PC-3 (cell line): Measurements from ENCODE around the gene SLC25A12. TPM values are rescaled to one million over a fixed set of nuclear protein-coding genes. Genes with fewer than 3 reads are reported as not detected.

Source experiments
- ATAC-seq: fragments of 200-7000 bp; cut with Tn5 transposase; 2 replicates; pipeline ENCODE4 v1.9.1; 2020; ENCODE audit warnings: mild to moderate bottlenecking, moderate library complexity
- BruUV-seq: library from RNA; stranded (reverse); fragments of 400-500 nt; replicated peaks from 2 replicates; lab custom pipeline; 2021; lab: Mats Ljungman, UMichigan
- CTCF ChIA-PET: fragments of 300-600 bp; sonication (Branson Sonifier 250); formaldehyde crosslinking; loops from one replicate; lab custom pipeline; 2022; ENCODE audit warnings: antibody characterized with exemption; lab: Charles Lee
- POLR2A ChIA-PET: fragments of 300-600 bp; sonication (Branson Sonifier 250); formaldehyde crosslinking; loops from one replicate; lab custom pipeline; 2022; ENCODE audit warnings: antibody characterized with exemption; ENCODE audit not compliant: unreplicated experiment; lab: Charles Lee
- DNase-seq: peaks from one replicate; pipeline ENCODE4 v3.0.0-alpha.2; 2015
- H2AFZ ChIP-seq: fragments of 300-600 bp; sonication (generic); 2 replicates; pipeline ENCODE4 v1.6.0; 2016; ENCODE audit warnings: antibody characterized with exemption, low read length
- H3F3A ChIP-seq: fragments of 300-600 bp; sonication (generic); one replicate; pipeline ENCODE4 v1.6.0; 2017; ENCODE audit warnings: antibody characterized with exemption, low read length, control low read depth, mild to moderate bottlenecking; ENCODE audit not compliant: unreplicated experiment
- H3K27ac ChIP-seq: fragments of 300-600 bp; sonication (generic); 2 replicates; pipeline ENCODE4 v1.5.1; 2016; ENCODE audit warnings: mild to moderate bottlenecking, low read length
- H3K27me3 ChIP-seq: fragments of 300-600 bp; sonication (generic); 2 replicates; pipeline ENCODE4 v1.6.1; 2016; ENCODE audit warnings: low read length, mixed read lengths
- H3K36me3 ChIP-seq: fragments of 300-600 bp; sonication (generic); 2 replicates; pipeline ENCODE4 v1.6.1; 2016; ENCODE audit warnings: low read depth, mixed run types, low read length, mixed read lengths
- H3K4me1 ChIP-seq: fragments of 300-600 bp; sonication (generic); 2 replicates; pipeline ENCODE4 v1.5.1; 2016; ENCODE audit warnings: low read length; ENCODE audit not compliant: insufficient read depth
- H3K4me2 ChIP-seq: fragments of 300-600 bp; sonication (generic); 2 replicates; pipeline ENCODE4 v1.6.0; 2016; ENCODE audit warnings: low read length
- H3K4me3 ChIP-seq: fragments of 300-600 bp; sonication (generic); 2 replicates; pipeline ENCODE4 v1.5.1; 2016; ENCODE audit warnings: mild to moderate bottlenecking, low read length, mixed read lengths
- H3K79me2 ChIP-seq: fragments of 300-600 bp; sonication (generic); 2 replicates; pipeline ENCODE4 v1.6.1; 2017; ENCODE audit warnings: low read length, mixed read lengths
- H3K9ac ChIP-seq: fragments of 300-600 bp; sonication (generic); 2 replicates; pipeline ENCODE4 v1.6.0; 2016; ENCODE audit warnings: mild to moderate bottlenecking, low read length
- H3K9me2 ChIP-seq: fragments of 300-600 bp; sonication (generic); replicated peaks from 2 replicates; pipeline ENCODE4 v1.6.1; 2016; ENCODE audit warnings: mixed run types, low read length, mixed read lengths
- H3K9me3 ChIP-seq: fragments of 300-600 bp; sonication (generic); 2 replicates; pipeline ENCODE4 v1.6.1; 2016; ENCODE audit warnings: low read length, mixed read lengths
- H4K20me1 ChIP-seq: fragments of 300-600 bp; sonication (generic); 2 replicates; pipeline ENCODE4 v1.6.1; 2016; ENCODE audit warnings: low read length, mixed read lengths
- CTCF ChIP-seq: fragments of 300-600 bp; sonication (generic); conservative IDR thresholded peaks from 2 replicates; pipeline ENCODE4 v1.5.1; 2017; ENCODE audit warnings: antibody characterized with exemption, low read depth, mild to moderate bottlenecking, low read length
- EZH2 ChIP-seq: fragments of 300-600 bp; sonication (generic); IDR thresholded peaks from one replicate; pipeline ENCODE4 v1.6.1; 2017; ENCODE audit warnings: antibody characterized with exemption, mild to moderate bottlenecking, low read length; ENCODE audit not compliant: unreplicated experiment
- EZH2phosphoT487 ChIP-seq: fragments of 300-600 bp; sonication (generic); IDR thresholded peaks from 2 replicates; pipeline ENCODE4 v1.6.1; 2018; ENCODE audit warnings: mild to moderate bottlenecking, antibody characterized with exemption, low read length, borderline replicate concordance
- intact Hi-C: fragments of 100-400 bp; cut with micrococcal nuclease; formaldehyde crosslinking; loops from 2 replicates; pipeline ENCODE4 v1.9.0; 2023
- total RNA-seq: library from RNA; depleted of rRNA; stranded (reverse); fragments of >200 nt; gene quantifications from 2 replicates; pipeline ENCODE4 v1.2.3, GENCODE V29; 2014

The SLC25A12 gene
- total RNA-seq, 1 experiment from 2014 or later, result 18.4 TPM

DNA sequence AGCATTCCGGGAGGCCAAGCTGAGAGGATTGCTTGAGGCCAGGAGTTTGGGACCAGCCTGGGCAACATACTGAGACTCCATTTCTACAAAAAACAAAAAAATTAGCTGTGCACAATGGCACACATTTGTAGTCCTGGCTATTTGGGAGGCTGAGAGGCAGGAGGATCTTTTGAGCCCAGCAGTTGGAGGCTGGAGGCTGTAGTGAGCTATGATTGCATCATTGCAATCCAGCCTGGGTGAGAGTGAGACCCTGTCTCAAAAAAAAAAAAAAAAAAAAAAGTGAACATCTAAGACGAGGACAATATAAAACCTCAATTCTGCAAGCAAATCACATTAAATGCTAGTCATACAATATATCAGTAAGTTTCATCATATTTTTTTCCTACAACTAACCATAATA lies 25.4 kb upstream of the SLC25A12 start:
- DNase-seq, result no peak
- Histone ChIP-seq H3K36me3 (no peaks in the 10 kb centered on the region), H3K9me2 (no peaks in the 10 kb centered on the region), H3K4me3 (no peak overlapping the region), H3K4me2 (no peak overlapping the region), H4K20me1 (no peaks in the 10 kb centered on the region), H3K9me3 (no peaks in the 10 kb centered on the region), H3K27me3 (no peaks in the 10 kb centered on the region), H2AFZ (no peak overlapping the region), H3K79me2 (peaks cover 19% of the 10 kb centered on the region), H3K9ac (no peak overlapping the region), H3F3A (no peaks in the 10 kb centered on the region), H3K27ac (no peak overlapping the region), H3K4me1 (peaks cover 16% of the 10 kb centered on the region)
- no TSS peak for BruUV-seq
- TF ChIP-seq EZH2phosphoT487 (no peak), EZH2 (no peak), CTCF (no peak)
- ChIA-PET POLR2A (no interaction called here), CTCF (no interaction called here)
- intact Hi-C loops, result no loop called here
- no peak for ATAC-seq

GRCh38 chr2:171913517-171913916 lies 19.5 kb upstream of the SLC25A12 start:
- ChIA-PET CTCF (no interaction called here), POLR2A (no interaction called here)
- BruUV-seq, result no TSS peak
- H3K4me3 ChIP-seq, result no peak overlapping the region
- no peak overlapping the region for H3K27ac ChIP-seq
- ATAC-seq, result no peak
- H3K9me3 ChIP-seq, result no peaks in the 10 kb centered on the region
- H4K20me1 ChIP-seq, result no peaks in the 10 kb centered on the region
- no peaks in the 10 kb centered on the region for H3F3A ChIP-seq
- H3K9me2 ChIP-seq, result no peaks in the 10 kb centered on the region
- no peak for DNase-seq
- no peaks in the 10 kb centered on the region for H3K27me3 ChIP-seq
- no peaks in the 10 kb centered on the region for H3K79me2 ChIP-seq
- TF ChIP-seq CTCF (no peak), EZH2 (no peak), EZH2phosphoT487 (no peak)
- no peaks in the 10 kb centered on the region for H3K36me3 ChIP-seq
- no peak overlapping the region for H3K4me2 ChIP-seq
- no peaks in the 10 kb centered on the region for H3K4me1 ChIP-seq
- H2AFZ ChIP-seq, result peak overlapping the region; percentile 16; the same call in 1 of the 2 replicates
- intact Hi-C loops, result no loop called here
- no peak overlapping the region for H3K9ac ChIP-seq

GRCh38 chr2:171910494-171910893 lies 16.4 kb upstream of the SLC25A12 start:
- Histone ChIP-seq H3F3A (no peaks in the 10 kb centered on the region), H3K9ac (no peak overlapping the region), H4K20me1 (no peaks in the 10 kb centered on the region), H3K4me2 (no peak overlapping the region), H3K4me3 (no peak overlapping the region), H3K9me3 (no peaks in the 10 kb centered on the region), H3K27ac (no peak overlapping the region), H3K79me2 (no peaks in the 10 kb centered on the region), H3K4me1 (no peaks in the 10 kb centered on the region), H3K27me3 (no peaks in the 10 kb centered on the region), H3K36me3 (no peaks in the 10 kb centered on the region), H3K9me2 (no peaks in the 10 kb centered on the region), H2AFZ (no peak overlapping the region)
- intact Hi-C loops, result no loop called here
- ChIA-PET POLR2A (no interaction called here), CTCF (no interaction called here)
- ATAC-seq (no peak), DNase-seq (no peak)
- TF ChIP-seq CTCF (no peak), EZH2phosphoT487 (no peak), EZH2 (no peak)
- no TSS peak for BruUV-seq
